GM12891 (cell line): ENCODE data around the gene RIMBP2.
A peak's percentile ranks its signal among the peaks of the same experiment; 100 is the strongest.
"Not testable (repeated sequence)": the region's sequence is repeated elsewhere in the genome, so short reads cannot be mapped to it uniquely, and the experiment has no call there.

Experiments used
- DNase-seq: peaks from one replicate; pipeline ENCODE4 v3.0.0; 2011; ENCODE audit warnings: low spot score; ENCODE audit not compliant: insufficient read length
- FAIRE-seq: peaks from 2 replicates; lab custom pipeline; 2011; peaks lifted over from hg19 to GRCh38; lab: Jason Lieb, UNC
- PAX5 ChIP-seq: IDR thresholded peaks from 2 replicates; pipeline ENCODE4 v1.6.1; 2011; ENCODE audit warnings: low read length, moderate library complexity, mild to moderate bottlenecking; ENCODE audit not compliant: insufficient read depth, severe bottlenecking
- POLR2A ChIP-seq: IDR thresholded peaks from 2 replicates; pipeline ENCODE4 v1.6.1; 2011; ENCODE audit warnings: low read depth, low read length, control low read depth
- POLR2AphosphoS5 ChIP-seq: IDR thresholded peaks from 2 replicates; pipeline ENCODE4 v1.6.1; 2011; ENCODE audit warnings: low read depth, low read length, control low read depth
- POU2F2 ChIP-seq: IDR thresholded peaks from 2 replicates; pipeline ENCODE4 v1.6.1; 2011; ENCODE audit warnings: low read depth, mild to moderate bottlenecking, control low read depth, low read length, moderate library complexity
- SPI1 ChIP-seq: IDR thresholded peaks from 2 replicates; pipeline ENCODE4 v1.6.1; 2011; ENCODE audit warnings: low read depth, low read length, control low read depth
- TAF1 ChIP-seq: IDR thresholded peaks from 2 replicates; pipeline ENCODE4 v1.6.1; 2011; ENCODE audit warnings: low read depth, low read length, control low read depth

The RIMBP2 gene

GRCh38 chr12:130649101-130650045, 66.7 kb downstream of the RIMBP2 start:
- TF ChIP-seq POLR2A (no peak), PAX5 (no peak), TAF1 (no peak), SPI1 (no peak)
- no peak for FAIRE-seq
- no peak for DNase-seq

GRCh38 chr12:130647814-130648213, 68.3 kb downstream of the RIMBP2 start:
- TF ChIP-seq POU2F2 (no peak), PAX5 (no peak), SPI1 (no peak), POLR2A (no peak), POLR2AphosphoS5 (no peak), TAF1 (no peak)
- FAIRE-seq (peak; percentile 16), DNase-seq (no peak)

- TF ChIP-seq POLR2A (no peak), PAX5 (no peak), POLR2AphosphoS5 (no peak), SPI1 (no peak), POU2F2 (no peak), TAF1 (no peak)
- FAIRE-seq (no peak), DNase-seq (no peak)
Measured at GRCh38 chr12:130646716-130647370, 69.3 kb downstream of the RIMBP2 start.

- not testable (repeated sequence) for DNase-seq, FAIRE-seq
Measured at GRCh38 chr12:130646191-130646590, 69.9 kb downstream of the RIMBP2 start.

- TF ChIP-seq PAX5, result no peak
- TF ChIP-seq POU2F2, result no peak
- TF ChIP-seq SPI1, result no peak
- no peak for TF ChIP-seq TAF1
- TF ChIP-seq POLR2AphosphoS5, result no peak
- TF ChIP-seq POLR2A, result no peak
- no peak for FAIRE-seq
- DNase-seq, result no peak
Measured at GRCh38 chr12:130645751-130646150, 70.3 kb downstream of the RIMBP2 start.

GRCh38 chr12:130644566-130644965, 71.5 kb downstream of the RIMBP2 start:
- DNase-seq (no peak), FAIRE-seq (no peak)
- TF ChIP-seq POU2F2, result no peak
- no peak for TF ChIP-seq POLR2A
- TF ChIP-seq TAF1, result no peak

- DNase-seq, result no peak
- TF ChIP-seq TAF1 (no peak), SPI1 (no peak), POLR2A (no peak), POLR2AphosphoS5 (no peak), POU2F2 (no peak), PAX5 (no peak)
- no peak for FAIRE-seq
Measured at GRCh38 chr12:130644146-130644545, 72.0 kb downstream of the RIMBP2 start.

GRCh38 chr12:130642856-130643255, 73.2 kb downstream of the RIMBP2 start:
- FAIRE-seq (no peak), DNase-seq (no peak)
- no peak for TF ChIP-seq TAF1
- no peak for TF ChIP-seq POLR2A
- no peak for TF ChIP-seq PAX5
- no peak for TF ChIP-seq SPI1
- TF ChIP-seq POU2F2, result no peak
- TF ChIP-seq POLR2AphosphoS5, result no peak

GRCh38 chr12:130641533-130642184, 74.4 kb downstream of the RIMBP2 start:
- FAIRE-seq (no peak), DNase-seq (no peak)
- TF ChIP-seq TAF1, result no peak
- TF ChIP-seq PAX5, result no peak

GRCh38 chr12:130640901-130641300, 75.2 kb downstream of the RIMBP2 start:
- DNase-seq (no peak), FAIRE-seq (no peak)
- TF ChIP-seq TAF1 (no peak), PAX5 (no peak), POU2F2 (no peak), POLR2AphosphoS5 (no peak), SPI1 (no peak), POLR2A (no peak)
